Measurements from ENCODE around the gene ALOX15.

GRCh38 chr17:4626734-4627256 is 14.7 kb downstream of the ALOX15 start:
- TF ChIP-seq, protein P1, sequence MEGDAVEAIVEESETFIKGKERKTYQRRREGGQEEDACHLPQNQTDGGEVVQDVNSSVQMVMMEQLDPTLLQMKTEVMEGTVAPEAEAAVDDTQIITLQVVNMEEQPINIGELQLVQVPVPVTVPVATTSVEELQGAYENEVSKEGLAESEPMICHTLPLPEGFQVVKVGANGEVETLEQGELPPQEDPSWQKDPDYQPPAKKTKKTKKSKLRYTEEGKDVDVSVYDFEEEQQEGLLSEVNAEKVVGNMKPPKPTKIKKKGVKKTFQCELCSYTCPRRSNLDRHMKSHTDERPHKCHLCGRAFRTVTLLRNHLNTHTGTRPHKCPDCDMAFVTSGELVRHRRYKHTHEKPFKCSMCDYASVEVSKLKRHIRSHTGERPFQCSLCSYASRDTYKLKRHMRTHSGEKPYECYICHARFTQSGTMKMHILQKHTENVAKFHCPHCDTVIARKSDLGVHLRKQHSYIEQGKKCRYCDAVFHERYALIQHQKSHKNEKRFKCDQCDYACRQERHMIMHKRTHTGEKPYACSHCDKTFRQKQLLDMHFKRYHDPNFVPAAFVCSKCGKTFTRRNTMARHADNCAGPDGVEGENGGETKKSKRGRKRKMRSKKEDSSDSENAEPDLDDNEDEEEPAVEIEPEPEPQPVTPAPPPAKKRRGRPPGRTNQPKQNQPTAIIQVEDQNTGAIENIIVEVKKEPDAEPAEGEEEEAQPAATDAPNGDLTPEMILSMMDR (IDR thresholded peaks at IDR 0.05; ENCODE audit: borderline replicate concordance, extremely low read depth, low read length, poor library complexity, severe bottlenecking) = no peak
- no peak for TF ChIP-seq EZH2 (IDR thresholded peaks at IDR 0.05; ENCODE audit: borderline replicate concordance, low read depth, low read length, severe bottlenecking)
